ENCODE results near the gene SIX4. TPM values are rescaled to one million over a fixed set of nuclear protein-coding genes. Genes with fewer than 3 reads are reported as not detected.

SIX4 gene
- total RNA-seq, 1 donor from 2014 or later = 1.5 TPM

- no peak for TF ChIP-seq CTCF (IDR thresholded peaks at IDR 0.05; ENCODE audit: borderline replicate concordance)
Measured at GRCh38 chr14:60677701-60678100, 46.5 kb downstream of the SIX4 start.

GRCh38 chr14:60670989-60671388, 53.2 kb downstream of the SIX4 start:
- DNase-seq = no peak
- intact Hi-C loops (cut with micrococcal nuclease) = no loop called here
- no peak for TF ChIP-seq CTCF (IDR thresholded peaks at IDR 0.05; ENCODE audit: borderline replicate concordance)
- H3K4me3 ChIP-seq = no peak overlapping the region
- peaks cover 4% of the 10 kb centered on the region for H3K9me3 ChIP-seq (replicated peaks)
- H3K27me3 ChIP-seq (ENCODE audit: low read depth) = no peaks in the 10 kb centered on the region
- no peak overlapping the region for H3K27ac ChIP-seq (replicated peaks)
- H3K36me3 ChIP-seq = no peaks in the 10 kb centered on the region
- no peaks in the 10 kb centered on the region for H3K4me1 ChIP-seq

More at GRCh38 chr14:60677701-60678100, 46.5 kb downstream of the SIX4 start:
- no peak for DNase-seq
- no peaks in the 10 kb centered on the region for H3K27me3 ChIP-seq (ENCODE audit: low read depth)
- H3K36me3 ChIP-seq = no peaks in the 10 kb centered on the region
- no peak overlapping the region for H3K4me3 ChIP-seq
- H3K27ac ChIP-seq (replicated peaks) = no peak overlapping the region
- H3K9me3 ChIP-seq (replicated peaks) = no peaks in the 10 kb centered on the region
- no peaks in the 10 kb centered on the region for H3K4me1 ChIP-seq
- intact Hi-C loops (cut with micrococcal nuclease) = no loop called here

- intact Hi-C loops (cut with micrococcal nuclease) = no loop called here
- TF ChIP-seq CTCF (IDR thresholded peaks at IDR 0.05; ENCODE audit: borderline replicate concordance) = no peak
- no peak overlapping the region for H3K27ac ChIP-seq (replicated peaks)
- no peak for DNase-seq
- H3K9me3 ChIP-seq (replicated peaks) = peaks cover 4% of the 10 kb centered on the region
- H3K4me3 ChIP-seq = no peak overlapping the region
- peaks cover 22% of the 10 kb centered on the region for H3K27me3 ChIP-seq (ENCODE audit: low read depth)
- H3K4me1 ChIP-seq = no peaks in the 10 kb centered on the region
- H3K36me3 ChIP-seq = no peaks in the 10 kb centered on the region
Measured at GRCh38 chr14:60668431-60669112, 55.6 kb downstream of the SIX4 start.

- Histone ChIP-seq H3K27me3 (ENCODE audit: low read depth) (peaks cover 56% of the 10 kb centered on the region), H3K4me3 (no peak overlapping the region), H3K36me3 (no peaks in the 10 kb centered on the region), H3K27ac (replicated peaks) (no peak overlapping the region), H3K4me1 (no peaks in the 10 kb centered on the region), H3K9me3 (replicated peaks) (peaks cover 4% of the 10 kb centered on the region)
- no peak for TF ChIP-seq CTCF (IDR thresholded peaks at IDR 0.05; ENCODE audit: borderline replicate concordance)
- no peak for DNase-seq
- intact Hi-C loops (cut with micrococcal nuclease) = no loop called here
Measured at GRCh38 chr14:60665177-60665550, 59.0 kb downstream of the SIX4 start.

- Histone ChIP-seq H3K4me1 (peaks cover under 1% of the 10 kb centered on the region), H3K9me3 (replicated peaks) (no peaks in the 10 kb centered on the region), H3K27ac (replicated peaks) (no peak overlapping the region), H3K4me3 (no peak overlapping the region), H3K27me3 (ENCODE audit: low read depth) (peaks cover 78% of the 10 kb centered on the region), H3K36me3 (no peaks in the 10 kb centered on the region)
- intact Hi-C loops (cut with micrococcal nuclease) = no loop called here
- no peak for DNase-seq
- TF ChIP-seq CTCF (IDR thresholded peaks at IDR 0.05; ENCODE audit: borderline replicate concordance) = no peak
Measured at GRCh38 chr14:60662982-60663381, 61.2 kb downstream of the SIX4 start.
